GM12891 (cell line): ENCODE data around the gene FRMPD4.

Experiments
- DNase-seq: peaks from one replicate; pipeline ENCODE4 v3.0.0; 2011; ENCODE audit warnings: low spot score; ENCODE audit not compliant: insufficient read length
- FAIRE-seq: peaks from 2 replicates; lab custom pipeline; 2011; peaks lifted over from hg19 to GRCh38; lab: Jason Lieb, UNC
- PAX5 ChIP-seq: IDR thresholded peaks from 2 replicates; pipeline ENCODE4 v1.6.1; 2011; ENCODE audit warnings: low read length, moderate library complexity, mild to moderate bottlenecking; ENCODE audit not compliant: insufficient read depth, severe bottlenecking
- POLR2A ChIP-seq: IDR thresholded peaks from 2 replicates; pipeline ENCODE4 v1.6.1; 2011; ENCODE audit warnings: low read depth, low read length, control low read depth
- POLR2AphosphoS5 ChIP-seq: IDR thresholded peaks from 2 replicates; pipeline ENCODE4 v1.6.1; 2011; ENCODE audit warnings: low read depth, low read length, control low read depth
- POU2F2 ChIP-seq: IDR thresholded peaks from 2 replicates; pipeline ENCODE4 v1.6.1; 2011; ENCODE audit warnings: low read depth, mild to moderate bottlenecking, control low read depth, low read length, moderate library complexity
- SPI1 ChIP-seq: IDR thresholded peaks from 2 replicates; pipeline ENCODE4 v1.6.1; 2011; ENCODE audit warnings: low read depth, low read length, control low read depth
- TAF1 ChIP-seq: IDR thresholded peaks from 2 replicates; pipeline ENCODE4 v1.6.1; 2011; ENCODE audit warnings: low read depth, low read length, control low read depth

FRMPD4 gene

DNA sequence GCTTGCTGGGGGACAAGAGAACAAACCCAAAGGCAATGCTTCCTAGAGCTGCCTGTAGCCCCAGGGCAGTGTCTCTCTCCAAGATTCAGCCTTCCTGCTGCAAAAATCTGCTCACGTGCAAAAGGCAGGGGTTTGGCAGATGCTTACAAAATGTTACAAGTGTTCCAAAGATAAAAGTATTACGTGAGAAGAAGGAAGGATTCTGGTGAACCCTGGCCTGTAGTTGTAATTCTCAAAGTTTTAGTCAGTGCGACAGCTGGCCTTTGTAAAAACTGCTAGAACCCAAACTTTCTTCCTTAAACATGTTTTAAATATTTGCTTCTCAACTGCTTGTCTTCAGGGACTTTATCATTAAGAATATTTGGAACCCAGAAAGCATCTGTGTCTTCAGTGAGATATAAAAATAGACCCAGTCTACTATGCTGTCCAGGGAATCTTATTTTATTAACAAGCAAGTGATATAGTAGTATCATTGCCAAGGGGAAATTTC lies 232.3 kb downstream of the FRMPD4 start:
- DNase-seq: no peak
- no peak for TF ChIP-seq PAX5
- no peak for TF ChIP-seq SPI1
- TF ChIP-seq POU2F2: no peak
- no peak for TF ChIP-seq TAF1
- TF ChIP-seq POLR2AphosphoS5: no peak
- no peak for TF ChIP-seq POLR2A

DNA sequence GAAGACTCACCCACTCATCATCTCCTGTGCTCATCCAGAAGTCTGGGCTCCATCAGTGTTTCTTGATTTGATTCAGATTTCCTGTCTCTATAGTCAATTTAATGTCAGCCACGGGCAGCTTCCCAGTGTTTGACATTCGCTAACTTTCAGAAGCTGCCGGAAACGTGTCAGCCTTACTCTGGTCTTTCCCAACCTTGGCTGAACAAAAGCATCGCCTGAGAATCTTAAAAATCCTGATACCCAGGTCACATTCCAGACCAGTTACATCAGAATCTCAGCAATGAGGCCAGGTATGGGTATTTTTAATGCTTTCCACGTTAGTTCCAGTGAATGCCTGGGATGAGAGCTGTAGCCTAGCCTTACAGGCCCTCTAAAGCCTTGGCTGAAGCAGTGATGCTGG lies 233.8 kb downstream of the FRMPD4 start:
- TF ChIP-seq PAX5 (no peak), POLR2A (no peak), POU2F2 (no peak), POLR2AphosphoS5 (no peak), TAF1 (no peak), SPI1 (no peak)
- DNase-seq: no peak
- no peak for FAIRE-seq

More for the DNA sequence above, 232.3 kb downstream of the FRMPD4 start:
- no peak for FAIRE-seq

DNA sequence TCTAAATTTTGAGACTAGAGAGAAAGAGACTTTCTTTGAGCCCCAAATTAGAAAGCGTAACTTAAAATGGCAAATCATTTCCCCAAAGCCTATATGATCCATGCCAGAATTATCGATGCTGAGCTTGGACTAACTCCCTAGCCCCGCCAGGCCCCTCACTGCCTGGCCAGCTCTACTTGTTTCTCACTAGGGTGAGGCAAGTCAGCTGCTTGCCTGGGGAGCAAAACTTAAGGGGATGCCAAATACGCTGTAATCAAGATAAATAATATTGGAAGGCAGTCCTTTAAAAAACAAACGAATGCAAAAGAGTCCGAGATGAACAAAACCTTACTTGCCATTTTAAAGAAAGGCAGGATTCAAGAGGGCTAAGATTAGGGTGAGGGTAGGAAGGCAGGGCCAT lies 236.0 kb downstream of the FRMPD4 start:
- FAIRE-seq: no peak
- no peak for DNase-seq
- TF ChIP-seq SPI1 (no peak), POLR2AphosphoS5 (no peak), POLR2A (no peak)

DNA sequence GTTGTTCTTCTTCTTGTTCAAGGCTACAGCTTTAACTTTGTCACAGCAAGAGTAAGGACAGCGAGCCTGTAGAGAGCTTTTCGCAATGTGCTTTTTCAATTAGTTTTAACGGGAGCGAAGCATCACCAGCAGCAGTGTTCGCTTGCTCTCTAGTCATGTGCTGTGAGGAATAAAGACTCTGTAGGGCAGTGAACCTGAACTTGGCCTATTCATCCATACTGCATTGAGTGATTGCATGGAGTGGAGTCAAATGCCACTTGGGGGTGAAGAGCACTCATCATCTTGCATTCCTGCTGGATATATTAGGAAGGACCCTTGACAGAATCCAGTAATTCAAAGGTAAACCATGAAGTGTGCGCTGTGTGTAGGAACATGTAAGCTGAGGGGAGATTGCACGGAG lies 240.0 kb downstream of the FRMPD4 start:
- no peak for TF ChIP-seq TAF1
- TF ChIP-seq POU2F2: no peak
- TF ChIP-seq POLR2AphosphoS5: no peak
- TF ChIP-seq SPI1: no peak
- no peak for TF ChIP-seq POLR2A
- TF ChIP-seq PAX5: no peak
- FAIRE-seq (no peak), DNase-seq (no peak)

DNA sequence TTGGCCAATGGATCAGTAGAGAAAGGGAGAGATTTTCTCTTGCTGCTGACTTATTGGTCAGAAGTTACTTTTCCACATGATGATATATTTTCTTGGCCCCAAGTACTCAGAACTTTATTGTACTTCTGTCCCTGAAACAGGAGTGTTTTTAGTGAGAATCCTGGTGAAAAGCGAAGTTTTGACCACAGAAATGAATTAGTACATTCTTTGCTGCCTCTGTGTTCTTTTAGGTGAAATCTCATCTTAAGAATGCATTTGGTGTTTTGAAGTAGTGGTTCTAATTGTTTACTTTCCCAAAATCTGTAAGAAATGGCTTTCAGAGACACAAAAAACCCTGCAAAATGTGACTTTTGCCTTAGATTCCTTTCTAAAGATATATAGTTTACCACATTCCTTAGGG lies 240.4 kb downstream of the FRMPD4 start:
- no peak for DNase-seq
- FAIRE-seq: no peak
- TF ChIP-seq POLR2AphosphoS5 (no peak), PAX5 (no peak), POU2F2 (no peak), POLR2A (no peak), SPI1 (no peak), TAF1 (no peak)

DNA sequence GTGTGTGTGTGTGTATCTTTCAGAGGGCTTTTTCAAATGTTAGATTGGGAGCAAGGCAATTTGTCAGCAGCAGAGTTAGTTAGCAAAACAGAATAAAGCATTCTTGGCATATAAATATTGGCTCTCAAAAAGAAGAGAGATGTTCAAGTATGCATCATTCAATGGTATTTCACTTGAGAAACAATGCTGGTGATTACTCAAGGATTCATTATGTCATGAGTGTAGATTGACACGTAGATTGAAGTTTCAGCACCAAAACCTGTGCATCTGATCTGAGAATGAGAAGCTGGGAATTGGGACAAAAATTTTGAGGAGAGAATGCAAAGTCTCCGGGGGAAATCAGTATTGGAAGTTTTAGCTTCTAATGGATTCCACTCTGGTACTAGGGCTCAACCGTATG lies 241.4 kb downstream of the FRMPD4 start:
- no peak for TF ChIP-seq POLR2AphosphoS5
- no peak for TF ChIP-seq TAF1
- TF ChIP-seq POU2F2: no peak
- no peak for TF ChIP-seq SPI1
- TF ChIP-seq POLR2A: no peak
- TF ChIP-seq PAX5: no peak
- DNase-seq (no peak), FAIRE-seq (no peak)

DNA sequence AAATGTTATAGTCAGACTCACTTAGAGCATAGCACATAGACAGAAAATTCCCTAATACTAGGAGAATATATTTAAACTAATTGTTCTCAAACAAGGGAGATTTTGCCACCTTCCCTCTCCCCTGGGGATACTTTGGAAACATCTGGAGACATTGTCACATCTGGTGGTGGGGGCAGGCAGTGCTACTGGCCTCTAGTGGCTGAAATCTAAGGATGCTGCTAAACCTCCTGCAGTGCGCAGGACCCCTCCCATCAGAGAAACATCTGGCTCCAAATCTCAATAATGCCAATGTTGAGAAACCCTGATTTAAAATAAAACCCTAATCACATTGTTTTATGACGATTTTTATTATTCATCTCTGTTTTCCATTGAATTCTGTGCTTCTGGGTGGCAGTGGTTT lies 244.9 kb downstream of the FRMPD4 start:
- TF ChIP-seq PAX5 (no peak), POLR2AphosphoS5 (no peak), POLR2A (no peak), TAF1 (no peak), SPI1 (no peak), POU2F2 (no peak)
- DNase-seq: no peak
- FAIRE-seq: no peak

DNA sequence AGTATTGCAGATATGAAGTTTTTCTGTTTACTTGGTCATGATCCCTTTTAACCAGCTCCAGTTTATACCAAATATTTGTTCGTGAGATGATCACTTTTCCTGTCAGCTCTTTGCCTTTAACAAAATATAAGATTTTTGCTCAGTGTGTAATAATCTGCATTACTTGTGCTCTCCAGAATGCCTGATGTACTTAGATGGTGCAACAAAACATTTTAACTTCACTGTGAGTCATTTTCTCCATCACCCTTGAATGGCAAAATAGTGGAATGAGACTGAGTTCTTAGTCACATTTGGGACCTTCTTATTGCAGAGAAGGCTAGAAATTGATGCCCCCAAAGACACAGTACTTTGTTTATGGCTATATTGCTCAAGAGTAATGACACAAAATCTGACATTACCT lies 252.0 kb downstream of the FRMPD4 start:
- no peak for TF ChIP-seq PAX5
- TF ChIP-seq TAF1: no peak
- TF ChIP-seq POLR2AphosphoS5: no peak
- TF ChIP-seq SPI1: no peak
- TF ChIP-seq POLR2A: no peak
- TF ChIP-seq POU2F2: no peak
- DNase-seq (no peak), FAIRE-seq (no peak)

DNA sequence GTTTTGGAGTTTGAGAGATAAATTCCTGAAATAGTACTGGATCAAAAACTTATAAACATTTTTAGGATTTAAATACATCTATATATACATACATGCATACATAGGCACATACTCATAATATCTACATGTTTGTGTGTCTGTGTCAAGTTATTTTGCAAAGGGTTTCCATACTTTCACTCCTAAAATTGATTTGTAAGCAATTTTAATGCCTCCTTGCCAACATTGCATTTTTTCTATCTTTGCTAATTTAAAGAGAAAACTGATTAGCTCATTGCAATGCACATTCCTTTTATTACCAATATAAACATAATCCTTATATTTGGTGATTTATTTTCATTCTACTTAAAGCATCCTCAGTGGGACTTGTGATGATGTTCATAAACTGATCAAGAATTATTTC lies 258.3 kb downstream of the FRMPD4 start:
- FAIRE-seq (no peak), DNase-seq (no peak)
- TF ChIP-seq POLR2AphosphoS5 (no peak), SPI1 (no peak), TAF1 (no peak), POLR2A (no peak)

DNA sequence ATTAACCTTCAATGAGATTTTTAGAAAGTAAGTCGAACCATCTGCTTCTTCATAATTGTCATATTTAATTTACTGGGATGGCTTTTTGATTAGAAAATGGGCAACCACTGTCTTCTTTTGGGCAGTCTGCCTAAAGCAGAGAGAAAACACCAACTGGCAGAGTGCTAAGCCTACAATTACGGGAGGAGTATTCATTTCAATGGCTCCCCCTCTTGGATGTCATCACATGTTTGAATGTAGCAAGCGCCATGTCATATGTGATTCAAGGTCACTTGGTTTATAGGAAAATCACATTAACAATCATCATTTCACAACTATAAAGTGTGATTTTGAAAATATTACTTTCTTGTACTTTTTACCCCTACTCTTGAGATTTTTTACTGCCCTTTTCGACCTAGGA lies 261.9 kb downstream of the FRMPD4 start:
- no peak for DNase-seq
- FAIRE-seq: no peak
- no peak for TF ChIP-seq POLR2A

DNA sequence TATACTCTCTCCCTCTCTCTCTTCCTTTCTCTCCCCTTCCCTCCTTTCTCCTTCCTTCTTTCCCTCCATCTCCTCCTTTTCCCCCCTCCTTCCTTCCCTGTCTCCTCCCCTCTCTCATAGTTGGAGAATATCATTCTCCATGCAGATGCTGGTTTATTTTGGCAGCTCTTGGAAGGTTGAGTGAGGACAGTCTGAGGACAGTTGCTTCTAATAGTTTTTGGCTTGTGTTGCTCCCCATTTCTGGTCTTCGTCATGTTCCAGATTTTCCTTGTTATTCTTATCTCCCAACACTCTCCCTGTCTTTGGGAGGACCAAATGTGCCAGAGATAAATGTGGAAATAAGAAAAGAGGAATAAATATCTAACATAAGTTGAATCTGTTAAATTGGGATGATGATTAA lies 263.0 kb downstream of the FRMPD4 start:
- TF ChIP-seq TAF1 (no peak), PAX5 (no peak), POLR2A (no peak), SPI1 (no peak), POLR2AphosphoS5 (no peak), POU2F2 (no peak)
- no peak for DNase-seq
- FAIRE-seq: no peak
